Hematopoietic multipotent progenitor cell treated with erythropoietin and hydrocortisone succinate and interleukin-3 and kit ligand, for 6 days (in vitro differentiated cells): ENCODE data around the gene PRMT2.
"Not testable (repeated sequence)": the region's sequence is repeated elsewhere in the genome, so short reads cannot be mapped to it uniquely, and the experiment has no call there.

Experiments
- DNase-seq: peaks from one replicate; pipeline ENCODE4 v3.0.0-alpha.2; 2015

Gene PRMT2

GRCh38 chr21:46645840-46646239 lies 10.4 kb downstream of the PRMT2 start:
- DNase-seq, result no peak

- DNase-seq, result no peak
Observed at GRCh38 chr21:46646541-46647154, 11.2 kb downstream of the PRMT2 start.

- no peak for DNase-seq
Observed at GRCh38 chr21:46648539-46648938, 13.1 kb downstream of the PRMT2 start.

- DNase-seq, result no peak
Observed at GRCh38 chr21:46649356-46649755, 13.9 kb downstream of the PRMT2 start.

- no peak for DNase-seq
Observed at GRCh38 chr21:46650476-46651098, 15.1 kb downstream of the PRMT2 start.

- DNase-seq, result no peak
Observed at GRCh38 chr21:46651121-46651520, 15.6 kb downstream of the PRMT2 start.

- no peak for DNase-seq
Observed at GRCh38 chr21:46655230-46655629, 19.8 kb downstream of the PRMT2 start.

- no peak for DNase-seq
Observed at GRCh38 chr21:46656820-46657219, 21.3 kb downstream of the PRMT2 start.

- no peak for DNase-seq
Observed at GRCh38 chr21:46660505-46660904, 25.0 kb downstream of the PRMT2 start.

GRCh38 chr21:46661211-46661625 lies 25.7 kb downstream of the PRMT2 start:
- peak; percentile 69 for DNase-seq

- DNase-seq, result no peak
Observed at GRCh38 chr21:46661642-46662366, 26.3 kb downstream of the PRMT2 start.

GRCh38 chr21:46662367-46662654 lies 26.8 kb downstream of the PRMT2 start:
- no peak for DNase-seq

- DNase-seq, result no peak
Observed at GRCh38 chr21:46662765-46663500, 27.5 kb downstream of the PRMT2 start.

GRCh38 chr21:46663754-46664153 lies 28.3 kb downstream of the PRMT2 start:
- no peak for DNase-seq

- DNase-seq, result no peak
Observed at GRCh38 chr21:46664316-46664995, 29.0 kb downstream of the PRMT2 start.

- DNase-seq, result no peak
Observed at GRCh38 chr21:46665566-46665965, 30.1 kb downstream of the PRMT2 start.

- peak; percentile 42 for DNase-seq
Observed at GRCh38 chr21:46666941-46667740, 31.7 kb downstream of the PRMT2 start.

GRCh38 chr21:46667741-46668380 lies 32.4 kb downstream of the PRMT2 start:
- DNase-seq, result peak; percentile 30

- DNase-seq, result no peak
Observed at GRCh38 chr21:46668381-46668780, 32.9 kb downstream of the PRMT2 start.

- DNase-seq, result not testable (repeated sequence)
Observed at GRCh38 chr21:46668904-46669303, 33.4 kb downstream of the PRMT2 start.

GRCh38 chr21:46674430-46675007 lies 39.0 kb downstream of the PRMT2 start:
- DNase-seq, result no peak
